ENCODE data around the gene SIRT1. TPM values are rescaled to one million over a fixed set of nuclear protein-coding genes. Genes with fewer than 3 reads are reported as not detected.

The SIRT1 gene
- total RNA-seq, 1 donor from 2014 or later = 25.6 TPM

DNA sequence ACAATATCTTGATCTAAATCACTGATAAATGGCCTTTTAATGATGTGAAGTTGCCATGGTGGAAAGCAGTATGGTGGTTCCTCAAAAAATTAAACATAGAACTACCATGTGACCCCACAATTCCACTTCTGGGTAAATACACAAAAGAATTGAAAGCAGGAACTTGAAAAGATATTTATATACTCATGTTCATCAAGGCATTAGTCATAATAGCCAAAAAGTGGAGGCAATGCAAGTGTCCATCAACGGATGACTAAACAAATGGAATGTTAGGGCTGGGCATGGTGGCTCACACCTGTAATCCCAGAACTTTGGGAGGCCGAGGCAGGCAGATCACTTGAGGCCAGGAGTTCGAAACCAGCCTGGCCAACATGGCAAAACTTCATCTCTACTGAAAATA, 44.5 kb upstream of the SIRT1 start:
- Mint-ChIP-seq H3K36me3 (ENCODE audit: unreplicated experiment) (no peaks in the 10 kb centered on the region), H3K9me3 (ENCODE audit: unreplicated experiment) (peaks cover 8% of the 10 kb centered on the region), H3K27ac (ENCODE audit: unreplicated experiment) (no peak overlapping the region), H3K4me3 (ENCODE audit: unreplicated experiment) (no peak overlapping the region), H3K27me3 (ENCODE audit: unreplicated experiment) (no peaks in the 10 kb centered on the region), H3K4me1 (ENCODE audit: unreplicated experiment) (peaks cover 18% of the 10 kb centered on the region)
- no peak for DNase-seq (ENCODE audit: extremely low spot score, unreplicated experiment)
- TF ChIP-seq, protein P1, sequence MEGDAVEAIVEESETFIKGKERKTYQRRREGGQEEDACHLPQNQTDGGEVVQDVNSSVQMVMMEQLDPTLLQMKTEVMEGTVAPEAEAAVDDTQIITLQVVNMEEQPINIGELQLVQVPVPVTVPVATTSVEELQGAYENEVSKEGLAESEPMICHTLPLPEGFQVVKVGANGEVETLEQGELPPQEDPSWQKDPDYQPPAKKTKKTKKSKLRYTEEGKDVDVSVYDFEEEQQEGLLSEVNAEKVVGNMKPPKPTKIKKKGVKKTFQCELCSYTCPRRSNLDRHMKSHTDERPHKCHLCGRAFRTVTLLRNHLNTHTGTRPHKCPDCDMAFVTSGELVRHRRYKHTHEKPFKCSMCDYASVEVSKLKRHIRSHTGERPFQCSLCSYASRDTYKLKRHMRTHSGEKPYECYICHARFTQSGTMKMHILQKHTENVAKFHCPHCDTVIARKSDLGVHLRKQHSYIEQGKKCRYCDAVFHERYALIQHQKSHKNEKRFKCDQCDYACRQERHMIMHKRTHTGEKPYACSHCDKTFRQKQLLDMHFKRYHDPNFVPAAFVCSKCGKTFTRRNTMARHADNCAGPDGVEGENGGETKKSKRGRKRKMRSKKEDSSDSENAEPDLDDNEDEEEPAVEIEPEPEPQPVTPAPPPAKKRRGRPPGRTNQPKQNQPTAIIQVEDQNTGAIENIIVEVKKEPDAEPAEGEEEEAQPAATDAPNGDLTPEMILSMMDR (IDR thresholded peaks at IDR 0.05) = no peak

DNA sequence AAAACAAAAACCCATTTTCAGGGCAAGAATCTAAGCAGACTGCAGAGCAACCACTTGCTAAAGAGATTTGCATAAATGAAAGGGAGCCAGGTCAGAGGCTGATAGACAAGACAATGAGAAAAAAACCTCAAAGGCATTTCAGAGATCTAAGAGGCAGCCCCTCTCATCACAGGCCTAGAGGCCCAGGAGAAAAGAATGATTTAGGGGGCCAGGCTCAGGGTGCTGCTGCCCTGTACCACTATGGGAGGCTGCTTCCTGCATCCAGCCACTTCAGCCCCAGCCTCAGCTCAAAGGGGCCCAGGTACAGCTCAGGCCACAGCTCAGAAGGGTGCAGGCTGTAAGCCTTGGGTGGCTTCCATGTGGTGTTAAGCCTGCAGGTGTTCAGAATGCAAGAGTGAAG, 42.7 kb upstream of the SIRT1 start:
- Mint-ChIP-seq H3K9me3 (ENCODE audit: unreplicated experiment) (peaks cover 8% of the 10 kb centered on the region), H3K36me3 (ENCODE audit: unreplicated experiment) (no peaks in the 10 kb centered on the region), H3K27ac (ENCODE audit: unreplicated experiment) (no peak overlapping the region), H3K27me3 (ENCODE audit: unreplicated experiment) (no peaks in the 10 kb centered on the region), H3K4me1 (ENCODE audit: unreplicated experiment) (peaks cover 10% of the 10 kb centered on the region), H3K4me3 (ENCODE audit: unreplicated experiment) (no peak overlapping the region)
- no peak for DNase-seq (ENCODE audit: extremely low spot score, unreplicated experiment)
- TF ChIP-seq, protein P1 (IDR thresholded peaks at IDR 0.05) = no peak

- peaks cover 8% of the 10 kb centered on the region for H3K9me3 Mint-ChIP-seq (ENCODE audit: unreplicated experiment)
- no peak overlapping the region for H3K4me3 Mint-ChIP-seq (ENCODE audit: unreplicated experiment)
- H3K36me3 Mint-ChIP-seq (ENCODE audit: unreplicated experiment) = no peaks in the 10 kb centered on the region
- no peak for DNase-seq (ENCODE audit: extremely low spot score, unreplicated experiment)
- TF ChIP-seq, protein P1 (IDR thresholded peaks at IDR 0.05) = no peak
- no peaks in the 10 kb centered on the region for H3K4me1 Mint-ChIP-seq (ENCODE audit: unreplicated experiment)
- no peaks in the 10 kb centered on the region for H3K27me3 Mint-ChIP-seq (ENCODE audit: unreplicated experiment)
- H3K27ac Mint-ChIP-seq (ENCODE audit: unreplicated experiment) = no peak overlapping the region
These were observed 41.2 kb upstream of the SIRT1 start for GRCh38 chr10:67843284-67843683.

DNA sequence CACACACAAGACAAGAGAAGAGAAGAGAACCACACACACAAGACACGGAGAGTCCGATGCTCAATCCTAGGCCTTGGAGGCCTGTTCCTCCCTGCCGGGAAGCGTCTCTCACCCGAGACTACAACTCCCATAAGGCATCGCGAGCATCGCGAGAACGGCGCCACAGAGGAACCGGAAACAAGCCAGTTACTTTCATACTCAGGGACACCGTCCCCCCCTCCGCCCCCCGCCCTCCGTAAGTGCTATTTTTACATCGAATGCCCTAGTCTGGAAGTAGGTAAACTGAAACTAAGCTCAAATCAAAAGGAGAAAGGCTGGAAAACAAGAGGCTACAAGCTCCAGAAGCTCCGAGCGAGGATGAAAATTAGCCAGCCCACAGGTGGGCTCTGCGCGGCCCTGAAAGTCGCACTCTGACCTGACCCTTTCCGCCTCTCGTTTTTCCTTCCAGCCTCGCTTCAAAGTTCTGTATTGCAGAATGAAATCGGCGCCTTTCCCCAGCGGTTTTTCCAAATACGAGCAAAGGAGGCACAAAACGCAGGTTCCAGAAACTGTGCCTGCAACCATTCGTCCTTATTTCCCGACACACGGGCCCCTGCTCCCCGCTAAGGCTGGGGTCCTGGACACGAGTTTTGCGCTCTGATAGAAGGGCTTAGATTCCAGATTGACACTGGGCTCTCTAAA, 35.0 kb upstream of the SIRT1 start:
- DNase-seq (ENCODE audit: extremely low spot score, unreplicated experiment) = peak; percentile 97
- peak overlapping the region; percentile 96 for H3K27ac Mint-ChIP-seq (ENCODE audit: unreplicated experiment)
- H3K4me3 Mint-ChIP-seq (ENCODE audit: unreplicated experiment) = peak overlapping the region; percentile 93
- no peaks in the 10 kb centered on the region for H3K9me3 Mint-ChIP-seq (ENCODE audit: unreplicated experiment)
- no peaks in the 10 kb centered on the region for H3K36me3 Mint-ChIP-seq (ENCODE audit: unreplicated experiment)
- TF ChIP-seq, protein P1 (IDR thresholded peaks at IDR 0.05) = no peak
- peaks cover 12% of the 10 kb centered on the region for H3K4me1 Mint-ChIP-seq (ENCODE audit: unreplicated experiment)
- no peaks in the 10 kb centered on the region for H3K27me3 Mint-ChIP-seq (ENCODE audit: unreplicated experiment)

DNA sequence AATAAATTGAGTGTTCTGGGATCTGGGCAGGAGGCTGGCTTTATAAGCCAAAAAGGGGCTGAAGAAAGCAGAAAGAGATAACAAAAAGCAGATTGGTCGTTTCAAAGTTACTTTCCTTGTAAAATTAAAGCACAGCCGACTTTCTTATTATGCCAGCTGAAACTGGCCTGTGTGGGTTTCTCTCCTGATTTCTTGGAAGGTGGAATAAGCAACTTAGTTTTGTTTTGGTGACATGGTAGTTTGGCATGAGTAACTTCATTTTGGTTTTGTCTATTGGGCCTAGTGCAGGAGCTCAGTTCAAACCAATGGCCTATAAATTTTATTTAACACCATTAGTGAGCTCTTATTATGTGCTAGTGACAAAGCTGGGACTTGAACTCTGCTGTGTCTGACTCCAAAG, 33.3 kb upstream of the SIRT1 start:
- H3K9me3 Mint-ChIP-seq (ENCODE audit: unreplicated experiment) = no peaks in the 10 kb centered on the region
- H3K27me3 Mint-ChIP-seq (ENCODE audit: unreplicated experiment) = no peaks in the 10 kb centered on the region
- H3K4me3 Mint-ChIP-seq (ENCODE audit: unreplicated experiment) = peak overlapping the region; percentile 44
- TF ChIP-seq, protein P1 (IDR thresholded peaks at IDR 0.05) = no peak
- H3K27ac Mint-ChIP-seq (ENCODE audit: unreplicated experiment) = no peak overlapping the region
- DNase-seq (ENCODE audit: extremely low spot score, unreplicated experiment) = no peak
- H3K4me1 Mint-ChIP-seq (ENCODE audit: unreplicated experiment) = peaks cover 15% of the 10 kb centered on the region
- no peaks in the 10 kb centered on the region for H3K36me3 Mint-ChIP-seq (ENCODE audit: unreplicated experiment)

Measured in osteocyte (in vitro differentiated cells).